Tibial nerve (tissue), 4 donors: ENCODE data around the gene SHISA6.

Experiments
- EP300 ChIP-seq, 2 donors: sonication (generic); formaldehyde crosslinking; IDR thresholded peaks; one replicate each; pipeline ENCODE4 v1.6.1; 2017; ENCODE audit warnings: antibody characterized with exemption in 2 of 2, mild to moderate bottlenecking in 1 of 2
- TF ChIP-seq, protein P1 (sequence below), 5 experiments: fragments of 200-600 bp in 3 of 5; fragments of 450-650 bp in 2 of 5; sonication (generic) in 3 of 5; IDR thresholded peaks; one replicate each; pipeline ENCODE4 v1.5.1; 2016 to 2019; ENCODE audit warnings: antibody characterized with exemption in 5 of 5, mild to moderate bottlenecking in 3 of 5, moderate library complexity in 2 of 5

GRCh38 chr17:11459861-11460331 is 218.9 kb downstream of the SHISA6 start:
- no peak for TF ChIP-seq EP300 (IDR thresholded peaks at IDR 0.05)
- TF ChIP-seq, protein P1, sequence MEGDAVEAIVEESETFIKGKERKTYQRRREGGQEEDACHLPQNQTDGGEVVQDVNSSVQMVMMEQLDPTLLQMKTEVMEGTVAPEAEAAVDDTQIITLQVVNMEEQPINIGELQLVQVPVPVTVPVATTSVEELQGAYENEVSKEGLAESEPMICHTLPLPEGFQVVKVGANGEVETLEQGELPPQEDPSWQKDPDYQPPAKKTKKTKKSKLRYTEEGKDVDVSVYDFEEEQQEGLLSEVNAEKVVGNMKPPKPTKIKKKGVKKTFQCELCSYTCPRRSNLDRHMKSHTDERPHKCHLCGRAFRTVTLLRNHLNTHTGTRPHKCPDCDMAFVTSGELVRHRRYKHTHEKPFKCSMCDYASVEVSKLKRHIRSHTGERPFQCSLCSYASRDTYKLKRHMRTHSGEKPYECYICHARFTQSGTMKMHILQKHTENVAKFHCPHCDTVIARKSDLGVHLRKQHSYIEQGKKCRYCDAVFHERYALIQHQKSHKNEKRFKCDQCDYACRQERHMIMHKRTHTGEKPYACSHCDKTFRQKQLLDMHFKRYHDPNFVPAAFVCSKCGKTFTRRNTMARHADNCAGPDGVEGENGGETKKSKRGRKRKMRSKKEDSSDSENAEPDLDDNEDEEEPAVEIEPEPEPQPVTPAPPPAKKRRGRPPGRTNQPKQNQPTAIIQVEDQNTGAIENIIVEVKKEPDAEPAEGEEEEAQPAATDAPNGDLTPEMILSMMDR (IDR thresholded peaks at IDR 0.05), result no peak
